Measurements from ENCODE around the gene CDK6. TPM values are rescaled to one million over a fixed set of nuclear protein-coding genes. Genes with fewer than 3 reads are reported as not detected.

CDK6 gene
- total and polyA plus RNA-seq, 9 of the 15 experiments (the other 6 are each of a cell fraction or from before 2014, with no cell fraction given): 7.6 to 109 (median 44.4) TPM

- TF ChIP-seq TFAM (CRISPR knock-in tag; conservative IDR thresholded peaks at IDR 0.05) (no peak), BCL6 (CRISPR knock-in tag; IDR thresholded peaks at IDR 0.05) (no peak), ZNF133 (CRISPR knock-in tag; IDR thresholded peaks at IDR 0.05) (no peak), NRF1 (conservative IDR thresholded peaks at IDR 0.05 in 1 of 2, IDR thresholded peaks at IDR 0.05 in 1 of 2) (no peak), ARID2 (IDR thresholded peaks at IDR 0.05) (no peak), JUND (IDR thresholded peaks at IDR 0.05; ENCODE audit: borderline replicate concordance, low read depth, low read length) (peak; percentile 89), JUND (tag; IDR thresholded peaks at IDR 0.05; ENCODE audit: borderline replicate concordance, low read depth, low read length) (peak; percentile 92), ETV5 (CRISPR knock-in tag; IDR thresholded peaks at IDR 0.05; ENCODE audit: low read depth) (no peak), ZBTB12 (CRISPR knock-in tag; IDR thresholded peaks at IDR 0.05) (no peak), CGGBP1 (CRISPR knock-in tag; IDR thresholded peaks at IDR 0.05) (no peak), PTRF (tag; IDR thresholded peaks at IDR 0.05) (no peak), C11orf30 (IDR thresholded peaks at IDR 0.05; ENCODE audit: low read depth) (peak; percentile 88), TRIM28 (IDR thresholded peaks at IDR 0.05) (no peak), PKNOX1 (IDR thresholded peaks at IDR 0.05) (no peak), ZNF398 (CRISPR knock-in tag; IDR thresholded peaks at IDR 0.05) (no peak), SMAD2 (IDR thresholded peaks at IDR 0.05; ENCODE audit: low read depth, low read length) (no peak), U2AF1 (optimal IDR thresholded peaks at IDR 0.05; ENCODE audit: low read depth, low read length) (no peak), JUNB (CRISPR knock-in tag; conservative IDR thresholded peaks at IDR 0.05) (peak; percentile 47; the same call in 1 of the 2 replicates), GABPB2 (CRISPR knock-in tag; conservative IDR thresholded peaks at IDR 0.05) (no peak), RNF2 (IDR thresholded peaks at IDR 0.05) (no peak), BCLAF1 (IDR thresholded peaks at IDR 0.05; ENCODE audit: borderline replicate concordance in 1 of 2, control insufficient read depth in 1 of 2, low read depth in 2 of 2, low read length in 1 of 2) (no peak)
These were observed 201.4 kb downstream of the CDK6 start (continued) for GRCh38 chr7:92634924-92635519.

All from K562 (cell line).